WTC11 (cell line): ENCODE measurements around the gene TRMT2A. TPM values are rescaled to one million over a fixed set of nuclear protein-coding genes. Genes with fewer than 3 reads are reported as not detected.

Source experiments
- ATAC-seq: fragments of 200-7000 bp; cut with Tn5 transposase; 2 replicates; pipeline ENCODE4 v1.10.0; 2021; ENCODE audit warnings: mild to moderate bottlenecking, moderate library complexity
- CTCF ChIA-PET: fragments of 300-600 bp; sonication (Branson Sonifier 250); formaldehyde crosslinking; loops from one replicate; lab custom pipeline; 2021; ENCODE audit warnings: antibody characterized with exemption; lab: Charles Lee
- POLR2A ChIA-PET: fragments of 350-600 bp; sonication (Branson Sonifier 250); formaldehyde crosslinking; loops from one replicate; lab custom pipeline; 2021; ENCODE audit warnings: antibody characterized with exemption; lab: Charles Lee
- DNase-seq: peaks from one replicate; pipeline ENCODE4 v3.0.0; 2021; ENCODE audit warnings: low spot score
- H3K27ac Mint-ChIP-seq: 2 replicates; pipeline ENCODE4 v1.8.0; 2021; ENCODE audit warnings: mixed read lengths
- H3K27me3 Mint-ChIP-seq: 2 replicates; pipeline ENCODE4 v1.8.0; 2021; ENCODE audit warnings: low read depth, mild to moderate bottlenecking, moderate library complexity, mixed read lengths
- H3K36me3 Mint-ChIP-seq: 2 replicates; pipeline ENCODE4 v1.8.0; 2021; ENCODE audit warnings: mixed read lengths
- H3K4me1 Mint-ChIP-seq: 2 replicates; pipeline ENCODE4 v1.8.0; 2022; ENCODE audit warnings: mixed read lengths
- H3K4me3 Mint-ChIP-seq: 2 replicates; pipeline ENCODE4 v1.8.0; 2021; ENCODE audit warnings: mild to moderate bottlenecking, moderate library complexity, mixed read lengths
- H3K9me3 Mint-ChIP-seq: 2 replicates; pipeline ENCODE4 v1.8.0; 2021; ENCODE audit warnings: mixed read lengths
- GTF2I ChIP-seq: fragments of 250-450 bp; sonication (Bioruptor Pico); conservative IDR thresholded peaks from 2 replicates; pipeline ENCODE4 v1.4.0; 2021; ENCODE audit warnings: mild to moderate bottlenecking
- HMGXB4 ChIP-seq: sonication (generic); formaldehyde crosslinking; IDR thresholded peaks from 2 replicates; pipeline ENCODE4 v1.8.1; 2023; ENCODE audit warnings: mild to moderate bottlenecking, moderate library complexity, missing genetic modification reagents
- MXD4 ChIP-seq: fragments of 250-450 bp; sonication (Bioruptor Pico); IDR thresholded peaks from 2 replicates; pipeline ENCODE4 v1.8.0; 2021; ENCODE audit warnings: mild to moderate bottlenecking, moderate library complexity, borderline replicate concordance
- NFATC4 ChIP-seq: fragments of 250-450 bp; sonication (Bioruptor Pico); IDR thresholded peaks from 2 replicates; pipeline ENCODE4 v1.9.0; 2021; ENCODE audit warnings: mild to moderate bottlenecking
- NR2C2 ChIP-seq: sonication (generic); formaldehyde crosslinking; IDR thresholded peaks from 2 replicates; pipeline ENCODE4 v1.8.0; 2022; ENCODE audit warnings: mild to moderate bottlenecking, missing genetic modification reagents
- SP1 ChIP-seq: sonication (generic); formaldehyde crosslinking; conservative IDR thresholded peaks from 2 replicates; pipeline ENCODE4 v1.8.1; 2022; ENCODE audit warnings: missing genetic modification reagents
- TCF7 ChIP-seq: sonication (generic); formaldehyde crosslinking; IDR thresholded peaks from 2 replicates; pipeline ENCODE4 v1.8.0; 2022; ENCODE audit warnings: mild to moderate bottlenecking, low read depth, missing genetic modification reagents, moderate library complexity
- TEAD1 ChIP-seq: sonication (generic); formaldehyde crosslinking; IDR thresholded peaks from 2 replicates; pipeline ENCODE4 v1.8.0; 2022; ENCODE audit warnings: mild to moderate bottlenecking, missing genetic modification reagents
- TEAD4 ChIP-seq: sonication (generic); formaldehyde crosslinking; IDR thresholded peaks from 2 replicates; pipeline ENCODE4 v1.8.0; 2022; ENCODE audit warnings: mild to moderate bottlenecking, missing genetic modification reagents
- ZNF317 ChIP-seq: sonication (generic); formaldehyde crosslinking; IDR thresholded peaks from 2 replicates; pipeline ENCODE4 v1.8.1; 2023; ENCODE audit warnings: low read depth, mild to moderate bottlenecking, moderate library complexity, missing genetic modification reagents, borderline replicate concordance
- microRNA-seq: library from miRNA; unstranded; fragments of <30 nt; microRNA quantifications from one replicate; pipeline ENCODE4 v1.2.0, GENCODE V29; 2022; ENCODE audit warnings: borderline number of aligned reads
- total RNA-seq: library from RNA; stranded (reverse); gene quantifications from 3 replicates; pipeline ENCODE4 v1.2.3, GENCODE V29; 2021
- TF ChIP-seq, protein P1 (sequence below): sonication (generic); formaldehyde crosslinking; IDR thresholded peaks from 2 replicates; pipeline ENCODE4 v1.8.1; 2022; ENCODE audit warnings: low read depth, missing genetic modification reagents, borderline replicate concordance
- TF ChIP-seq, protein P2 (sequence below): sonication (generic); formaldehyde crosslinking; IDR thresholded peaks from 2 replicates; pipeline ENCODE4 v1.8.1; 2023; ENCODE audit warnings: mild to moderate bottlenecking, missing genetic modification reagents
- TF ChIP-seq, protein P3 (sequence below): sonication (generic); formaldehyde crosslinking; IDR thresholded peaks from 2 replicates; pipeline ENCODE4 v1.8.1; 2022; ENCODE audit warnings: mild to moderate bottlenecking, moderate library complexity, missing genetic modification reagents

TRMT2A gene
- total RNA-seq, 1 experiment from 2014 or later = 68.6 TPM

GRCh38 chr22:20062043-20062765 lies 54.8 kb downstream of the TRMT2A start:
- no peak for TF ChIP-seq NR2C2 (CRISPR knock-in tag)
- no peak for TF ChIP-seq MXD4 (CRISPR knock-in tag)
- no peak for TF ChIP-seq TCF7 (CRISPR knock-in tag)
- no peak for TF ChIP-seq HMGXB4 (CRISPR knock-in tag)
- TF ChIP-seq, protein P1, sequence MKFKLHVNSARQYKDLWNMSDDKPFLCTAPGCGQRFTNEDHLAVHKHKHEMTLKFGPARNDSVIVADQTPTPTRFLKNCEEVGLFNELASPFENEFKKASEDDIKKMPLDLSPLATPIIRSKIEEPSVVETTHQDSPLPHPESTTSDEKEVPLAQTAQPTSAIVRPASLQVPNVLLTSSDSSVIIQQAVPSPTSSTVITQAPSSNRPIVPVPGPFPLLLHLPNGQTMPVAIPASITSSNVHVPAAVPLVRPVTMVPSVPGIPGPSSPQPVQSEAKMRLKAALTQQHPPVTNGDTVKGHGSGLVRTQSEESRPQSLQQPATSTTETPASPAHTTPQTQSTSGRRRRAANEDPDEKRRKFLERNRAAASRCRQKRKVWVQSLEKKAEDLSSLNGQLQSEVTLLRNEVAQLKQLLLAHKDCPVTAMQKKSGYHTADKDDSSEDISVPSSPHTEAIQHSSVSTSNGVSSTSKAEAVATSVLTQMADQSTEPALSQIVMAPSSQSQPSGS (CRISPR knock-in tag) = no peak
- TF ChIP-seq SP1 (CRISPR knock-in tag) = no peak
- no peak for TF ChIP-seq ZNF317
- TF ChIP-seq TEAD4 = no peak
- TF ChIP-seq, protein P2, sequence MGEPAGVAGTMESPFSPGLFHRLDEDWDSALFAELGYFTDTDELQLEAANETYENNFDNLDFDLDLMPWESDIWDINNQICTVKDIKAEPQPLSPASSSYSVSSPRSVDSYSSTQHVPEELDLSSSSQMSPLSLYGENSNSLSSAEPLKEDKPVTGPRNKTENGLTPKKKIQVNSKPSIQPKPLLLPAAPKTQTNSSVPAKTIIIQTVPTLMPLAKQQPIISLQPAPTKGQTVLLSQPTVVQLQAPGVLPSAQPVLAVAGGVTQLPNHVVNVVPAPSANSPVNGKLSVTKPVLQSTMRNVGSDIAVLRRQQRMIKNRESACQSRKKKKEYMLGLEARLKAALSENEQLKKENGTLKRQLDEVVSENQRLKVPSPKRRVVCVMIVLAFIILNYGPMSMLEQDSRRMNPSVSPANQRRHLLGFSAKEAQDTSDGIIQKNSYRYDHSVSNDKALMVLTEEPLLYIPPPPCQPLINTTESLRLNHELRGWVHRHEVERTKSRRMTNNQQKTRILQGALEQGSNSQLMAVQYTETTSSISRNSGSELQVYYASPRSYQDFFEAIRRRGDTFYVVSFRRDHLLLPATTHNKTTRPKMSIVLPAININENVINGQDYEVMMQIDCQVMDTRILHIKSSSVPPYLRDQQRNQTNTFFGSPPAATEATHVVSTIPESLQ = no peak
- TF ChIP-seq, protein P3, sequence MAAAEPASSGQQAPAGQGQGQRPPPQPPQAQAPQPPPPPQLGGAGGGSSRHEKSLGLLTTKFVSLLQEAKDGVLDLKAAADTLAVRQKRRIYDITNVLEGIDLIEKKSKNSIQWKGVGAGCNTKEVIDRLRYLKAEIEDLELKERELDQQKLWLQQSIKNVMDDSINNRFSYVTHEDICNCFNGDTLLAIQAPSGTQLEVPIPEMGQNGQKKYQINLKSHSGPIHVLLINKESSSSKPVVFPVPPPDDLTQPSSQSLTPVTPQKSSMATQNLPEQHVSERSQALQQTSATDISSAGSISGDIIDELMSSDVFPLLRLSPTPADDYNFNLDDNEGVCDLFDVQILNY (CRISPR knock-in tag) = no peak
- TF ChIP-seq TEAD1 (CRISPR knock-in tag) = no peak
- TF ChIP-seq GTF2I = no peak
- no peak for TF ChIP-seq NFATC4 (CRISPR knock-in tag)
- no peaks in the 10 kb centered on the region for H3K4me1 Mint-ChIP-seq
- H3K4me3 Mint-ChIP-seq = no peak overlapping the region
- DNase-seq = no peak
- ATAC-seq = no peak
- H3K27ac Mint-ChIP-seq = no peak overlapping the region
- no peaks in the 10 kb centered on the region; the same call in 1 of the 2 replicates for H3K27me3 Mint-ChIP-seq
- H3K36me3 Mint-ChIP-seq = no peaks in the 10 kb centered on the region
- CTCF ChIA-PET = interaction anchor here (1.0 kb wide), 1 partner anchor 49 kb away, joined by 3 read pairs; no protein-coding TSS in a partner anchor
- POLR2A ChIA-PET = no interaction called here
- H3K9me3 Mint-ChIP-seq = no peaks in the 10 kb centered on the region

Small RNA genes within 50 kb of the gene (microRNA-seq; reads per million reads assigned to microRNA genes)
- not detected for gene MIR6816

Other genes starting within 250 kb of the TRMT2A start
- 30.8 to 38.0 TPM (median 36.1 TPM) in 3 replicates for gene COMT, start 175.5 kb downstream of the TRMT2A start, total RNA-seq
- 15.9 to 18.8 TPM (median 18.8 TPM) in 3 replicates for gene TXNRD2, start 175.4 kb downstream of the TRMT2A start, total RNA-seq
- gene ARVCF, start 100.4 kb downstream of the TRMT2A start, total RNA-seq = 58.3 to 65.4 TPM (median 61.3 TPM) in 3 replicates
- gene TANGO2, start 96.1 kb downstream of the TRMT2A start, total RNA-seq = 13.2 to 16.8 TPM (median 14.8 TPM) in 3 replicates
- 39.5 to 55.0 TPM (median 41.2 TPM) in 3 replicates for gene DGCR8, start 37.0 kb downstream of the TRMT2A start, total RNA-seq
- 379 to 443 TPM (median 400 TPM) in 3 replicates for gene RANBP1, start 1.1 kb downstream of the TRMT2A start, total RNA-seq
- 72.3 to 79.7 TPM (median 77.6 TPM) in 3 replicates for gene ZDHHC8, start 14.6 kb upstream of the TRMT2A start, total RNA-seq
- not detected in 3 replicates for gene CCDC188, start 33.8 kb upstream of the TRMT2A start, total RNA-seq
- gene RTN4R, start 151.1 kb upstream of the TRMT2A start, total RNA-seq = 23.0 to 27.0 TPM (median 25.0 TPM) in 3 replicates
- 61.9 to 68.5 TPM (median 63.6 TPM) in 3 replicates for gene DGCR6L, start 202.8 kb upstream of the TRMT2A start, total RNA-seq